Brain microvascular endothelial cell (primary cell): ENCODE measurements around the gene SPATC1L.

Source experiments
- DNase-seq: peaks from one replicate; pipeline ENCODE4 v3.0.0-alpha.2; 2020
- H3K27ac ChIP-seq: fragments of 250-450 bp; sonication (Bioruptor Pico); 2 replicates; pipeline ENCODE4 v1.5.1; 2020; ENCODE audit warnings: mild to moderate bottlenecking, moderate library complexity
- H3K27me3 ChIP-seq: fragments of 250-450 bp; sonication (Bioruptor Pico); replicated peaks from 2 replicates; pipeline ENCODE4 v1.5.1; 2020; ENCODE audit warnings: mild to moderate bottlenecking
- H3K36me3 ChIP-seq: fragments of 250-450 bp; sonication (Bioruptor Pico); replicated peaks from 2 replicates; pipeline ENCODE4 v1.5.1; 2020; ENCODE audit warnings: mild to moderate bottlenecking
- H3K4me3 ChIP-seq: 2 replicates; pipeline ENCODE4 v1.5.1; 2011; ENCODE audit warnings: low read depth, mild to moderate bottlenecking, control low read depth, low read length, moderate library complexity
- in situ Hi-C: cut with HindIII; loops from 2 replicates; pipeline ENCODE4 v1.10.0; 2017; ENCODE audit warnings: low sequenced_read_pairs, low pct_ligation_motif_present
- TF ChIP-seq, protein P1 (sequence below): IDR thresholded peaks from 2 replicates; pipeline ENCODE4 v1.5.1; 2011; ENCODE audit warnings: low read depth, mild to moderate bottlenecking, moderate library complexity, low read length, control low read depth, inconsistent platforms; ENCODE audit errors: missing control alignments

Gene SPATC1L

DNA sequence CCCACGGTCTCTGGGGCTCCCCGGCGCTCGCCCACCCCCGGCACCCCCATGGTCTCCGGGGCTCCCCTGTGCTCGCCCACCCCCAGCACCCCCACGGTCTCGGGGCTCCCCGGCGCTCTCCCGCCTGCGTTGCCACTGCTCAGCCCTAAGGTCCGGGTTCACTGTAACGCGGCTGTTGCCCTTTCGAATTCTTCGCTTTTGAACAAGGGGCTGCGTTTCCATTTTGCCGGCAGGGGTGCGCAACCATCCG lies 23.7 kb downstream of the SPATC1L start:
- TF ChIP-seq, protein P1, sequence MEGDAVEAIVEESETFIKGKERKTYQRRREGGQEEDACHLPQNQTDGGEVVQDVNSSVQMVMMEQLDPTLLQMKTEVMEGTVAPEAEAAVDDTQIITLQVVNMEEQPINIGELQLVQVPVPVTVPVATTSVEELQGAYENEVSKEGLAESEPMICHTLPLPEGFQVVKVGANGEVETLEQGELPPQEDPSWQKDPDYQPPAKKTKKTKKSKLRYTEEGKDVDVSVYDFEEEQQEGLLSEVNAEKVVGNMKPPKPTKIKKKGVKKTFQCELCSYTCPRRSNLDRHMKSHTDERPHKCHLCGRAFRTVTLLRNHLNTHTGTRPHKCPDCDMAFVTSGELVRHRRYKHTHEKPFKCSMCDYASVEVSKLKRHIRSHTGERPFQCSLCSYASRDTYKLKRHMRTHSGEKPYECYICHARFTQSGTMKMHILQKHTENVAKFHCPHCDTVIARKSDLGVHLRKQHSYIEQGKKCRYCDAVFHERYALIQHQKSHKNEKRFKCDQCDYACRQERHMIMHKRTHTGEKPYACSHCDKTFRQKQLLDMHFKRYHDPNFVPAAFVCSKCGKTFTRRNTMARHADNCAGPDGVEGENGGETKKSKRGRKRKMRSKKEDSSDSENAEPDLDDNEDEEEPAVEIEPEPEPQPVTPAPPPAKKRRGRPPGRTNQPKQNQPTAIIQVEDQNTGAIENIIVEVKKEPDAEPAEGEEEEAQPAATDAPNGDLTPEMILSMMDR = no peak
- H3K27ac ChIP-seq = no peak overlapping the region
- peaks cover 5% of the 10 kb centered on the region for H3K36me3 ChIP-seq
- H3K4me3 ChIP-seq = no peak overlapping the region
- in situ Hi-C loops = no loop called here
- DNase-seq = no peak
- no peaks in the 10 kb centered on the region for H3K27me3 ChIP-seq

DNA sequence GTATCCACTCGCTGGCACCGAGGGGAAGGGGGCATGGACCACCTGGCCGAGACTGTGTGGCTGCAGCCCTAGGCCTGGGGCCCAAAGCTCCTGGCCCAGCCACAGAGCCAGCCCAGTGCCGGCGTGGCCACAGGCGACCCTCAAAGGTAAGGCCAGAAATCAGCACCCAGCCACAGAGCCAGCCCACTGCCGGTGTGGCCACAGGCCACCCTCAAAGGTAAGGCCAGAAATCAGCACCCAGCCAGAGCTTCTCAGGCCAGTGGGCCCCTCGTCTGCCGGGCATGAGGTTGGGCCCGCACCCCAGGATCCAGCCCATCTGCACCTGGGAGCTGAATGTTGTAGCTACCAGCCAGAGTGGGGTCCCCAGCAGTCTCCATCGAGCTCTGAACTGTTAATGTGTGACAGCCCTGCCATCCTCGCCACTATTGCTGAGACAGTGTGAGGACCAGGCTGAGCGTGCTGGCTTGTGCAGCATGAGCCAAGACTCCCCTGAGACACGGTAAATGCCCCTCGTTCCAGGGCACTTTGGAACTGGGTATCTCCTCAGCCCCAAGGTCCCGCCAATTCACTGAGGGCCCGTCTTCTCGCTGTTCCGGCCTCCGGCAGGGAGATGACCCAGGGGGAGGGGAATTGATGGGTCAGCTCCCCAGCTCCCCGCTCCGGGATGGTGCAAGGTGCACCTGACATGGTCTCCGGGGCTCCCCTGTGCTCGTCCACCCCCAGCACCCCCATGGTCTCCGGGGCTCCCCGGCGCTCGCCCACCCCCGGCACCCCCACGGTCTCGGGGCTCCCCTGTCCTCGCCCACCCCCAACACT lies 24.2 kb downstream of the SPATC1L start:
- Histone ChIP-seq H3K27me3 (no peaks in the 10 kb centered on the region), H3K36me3 (peaks cover 5% of the 10 kb centered on the region), H3K27ac (no peak overlapping the region), H3K4me3 (no peak overlapping the region)
- TF ChIP-seq, protein P1 = no peak
- DNase-seq = no peak
- in situ Hi-C loops = no loop called here

DNA sequence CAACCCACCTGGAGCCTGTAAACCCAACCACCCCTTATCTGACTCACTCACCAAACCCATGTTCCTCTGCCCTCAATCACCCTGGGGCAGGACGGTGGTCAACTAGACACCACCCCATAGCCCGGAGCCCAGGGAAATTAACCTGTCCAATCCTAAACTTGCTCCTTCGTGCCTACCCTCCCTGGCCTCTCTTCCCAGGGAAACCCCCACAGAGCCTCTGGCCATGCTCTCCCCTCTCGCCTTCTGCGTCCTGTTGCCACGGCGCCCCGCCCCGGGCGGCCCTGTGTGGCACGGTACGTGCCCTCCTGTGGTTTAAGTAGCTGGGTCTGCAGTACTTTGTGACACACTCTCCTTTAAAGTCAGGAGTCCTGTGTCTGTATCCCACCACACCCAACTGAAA lies 24.9 kb downstream of the SPATC1L start:
- Histone ChIP-seq H3K4me3 (no peak overlapping the region), H3K27ac (no peak overlapping the region), H3K27me3 (no peaks in the 10 kb centered on the region), H3K36me3 (peaks cover 5% of the 10 kb centered on the region)
- TF ChIP-seq, protein P1 = no peak
- in situ Hi-C loops = no loop called here
- no peak for DNase-seq

DNA sequence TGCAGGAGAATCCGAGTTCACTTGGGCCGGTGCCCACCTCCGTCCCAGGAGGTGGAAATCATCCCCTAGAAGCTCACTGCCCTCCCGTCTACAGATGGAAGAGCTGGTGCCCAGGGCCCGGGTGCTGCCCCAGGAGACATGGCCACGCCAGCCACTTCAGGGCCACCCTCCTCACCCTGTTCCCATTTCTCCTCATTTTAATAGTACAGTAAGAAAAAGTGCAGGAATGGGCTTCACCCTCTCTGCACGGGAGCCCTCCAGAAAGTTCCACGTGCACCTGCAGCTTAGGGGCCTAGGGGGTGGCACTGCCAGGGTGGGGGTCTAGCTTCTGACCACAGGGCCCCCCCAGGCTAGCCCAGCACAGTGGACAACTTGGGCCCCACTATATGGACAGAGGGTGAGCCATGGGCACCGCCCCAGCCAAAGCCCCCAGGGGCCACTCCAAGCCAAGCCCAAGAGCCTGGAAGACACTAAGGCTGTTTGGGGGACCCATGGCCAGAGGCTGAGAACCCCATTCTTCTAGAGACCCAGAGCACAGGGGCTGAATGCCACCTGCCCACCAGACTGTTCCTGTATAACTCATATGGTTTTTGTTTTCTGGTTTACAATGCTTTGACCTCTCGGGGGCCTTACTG lies 25.5 kb downstream of the SPATC1L start:
- no peak for DNase-seq
- Histone ChIP-seq H3K27ac (no peak overlapping the region), H3K27me3 (no peaks in the 10 kb centered on the region), H3K36me3 (peaks cover 5% of the 10 kb centered on the region), H3K4me3 (no peak overlapping the region)
- in situ Hi-C loops = no loop called here
- TF ChIP-seq, protein P1 = no peak

DNA sequence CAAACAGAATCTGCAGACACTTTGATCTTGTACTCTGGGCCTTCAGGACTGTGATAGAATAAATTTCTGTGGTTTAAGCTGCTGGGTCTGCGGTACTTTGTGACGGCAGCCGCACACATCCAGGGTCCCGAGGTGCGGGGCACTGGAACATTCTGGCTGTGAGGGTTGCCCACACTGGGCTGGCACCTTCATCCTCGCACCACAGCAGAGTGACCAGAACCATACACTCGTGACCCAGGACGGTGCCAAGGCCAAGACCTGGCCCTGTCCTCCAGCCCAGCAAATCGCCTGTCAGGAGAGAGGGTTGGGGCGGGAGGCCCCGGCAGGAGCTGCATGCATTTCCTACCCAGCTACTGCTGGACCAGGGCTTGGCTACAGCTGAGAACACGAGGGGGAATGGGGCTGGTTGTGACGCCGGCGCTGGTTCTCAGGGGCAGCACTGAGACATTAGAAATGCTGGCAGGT lies 26.2 kb downstream of the SPATC1L start:
- TF ChIP-seq, protein P1 = no peak
- no peak overlapping the region for H3K4me3 ChIP-seq
- no peak for DNase-seq
- H3K27me3 ChIP-seq = no peaks in the 10 kb centered on the region
- in situ Hi-C loops = no loop called here
- H3K27ac ChIP-seq = no peak overlapping the region
- H3K36me3 ChIP-seq = peaks cover 5% of the 10 kb centered on the region
